GM12892 (cell line): ENCODE measurements around the gene C4orf50.

Experiments
- DNase-seq: peaks from one replicate; pipeline ENCODE4 v3.0.0; 2011; ENCODE audit not compliant: insufficient read length
- FAIRE-seq: peaks from 2 replicates; lab custom pipeline; 2011; peaks lifted over from hg19 to GRCh38; lab: Jason Lieb, UNC
- POLR2A ChIP-seq: IDR thresholded peaks from 2 replicates; pipeline ENCODE4 v1.6.1; 2011; ENCODE audit warnings: low read depth, low read length, control low read depth
- POLR2AphosphoS5 ChIP-seq: IDR thresholded peaks from 2 replicates; pipeline ENCODE4 v1.6.1; 2011; ENCODE audit warnings: low read depth, low read length, control low read depth
- TAF1 ChIP-seq: IDR thresholded peaks from 2 replicates; pipeline ENCODE4 v1.6.1; 2011; ENCODE audit warnings: low read depth, mild to moderate bottlenecking, control low read depth, low read length, borderline replicate concordance

The C4orf50 gene

DNA sequence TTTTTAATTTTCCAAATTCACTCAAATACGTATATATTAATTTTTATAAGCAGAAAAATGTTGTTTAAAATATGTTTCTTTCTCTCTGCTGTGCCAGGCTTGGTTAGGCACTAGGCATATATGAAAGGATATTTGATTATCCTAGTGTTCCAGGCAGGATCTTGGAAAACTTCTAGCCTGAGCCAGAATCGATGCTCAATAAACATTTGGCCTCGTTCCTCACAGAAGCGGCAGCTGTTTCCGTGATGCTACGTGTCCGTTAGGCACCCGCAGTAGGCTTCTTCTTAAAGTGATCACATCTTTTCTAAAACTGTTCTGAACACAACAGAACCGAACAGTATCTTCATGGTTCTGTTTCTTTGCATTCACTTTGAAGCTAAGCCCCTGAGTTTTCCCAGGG lies 75.3 kb downstream of the C4orf50 start:
- DNase-seq (no peak), FAIRE-seq (no peak)
- TF ChIP-seq TAF1: no peak

DNA sequence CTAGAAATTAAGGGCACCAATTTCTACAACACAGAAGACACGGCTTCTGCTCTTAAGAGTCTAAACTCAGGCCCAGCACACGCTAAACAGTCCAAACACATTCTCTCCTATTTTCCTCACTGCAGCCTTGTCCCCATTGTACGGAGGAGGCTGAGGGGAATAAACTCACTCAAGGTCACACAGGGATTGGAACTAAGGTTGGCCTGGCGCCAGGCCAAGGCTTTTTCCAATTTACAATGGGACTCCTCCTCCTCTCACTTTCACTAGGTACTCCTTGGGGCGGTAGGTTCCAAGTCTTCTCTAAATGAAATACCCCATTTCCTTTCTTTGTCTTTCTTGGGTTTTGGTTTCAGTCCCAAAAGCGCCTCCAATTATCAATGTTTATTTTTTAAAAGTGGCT lies 76.6 kb downstream of the C4orf50 start:
- FAIRE-seq (no peak), DNase-seq (no peak)
- TF ChIP-seq POLR2AphosphoS5 (no peak), POLR2A (no peak), TAF1 (no peak)

DNA sequence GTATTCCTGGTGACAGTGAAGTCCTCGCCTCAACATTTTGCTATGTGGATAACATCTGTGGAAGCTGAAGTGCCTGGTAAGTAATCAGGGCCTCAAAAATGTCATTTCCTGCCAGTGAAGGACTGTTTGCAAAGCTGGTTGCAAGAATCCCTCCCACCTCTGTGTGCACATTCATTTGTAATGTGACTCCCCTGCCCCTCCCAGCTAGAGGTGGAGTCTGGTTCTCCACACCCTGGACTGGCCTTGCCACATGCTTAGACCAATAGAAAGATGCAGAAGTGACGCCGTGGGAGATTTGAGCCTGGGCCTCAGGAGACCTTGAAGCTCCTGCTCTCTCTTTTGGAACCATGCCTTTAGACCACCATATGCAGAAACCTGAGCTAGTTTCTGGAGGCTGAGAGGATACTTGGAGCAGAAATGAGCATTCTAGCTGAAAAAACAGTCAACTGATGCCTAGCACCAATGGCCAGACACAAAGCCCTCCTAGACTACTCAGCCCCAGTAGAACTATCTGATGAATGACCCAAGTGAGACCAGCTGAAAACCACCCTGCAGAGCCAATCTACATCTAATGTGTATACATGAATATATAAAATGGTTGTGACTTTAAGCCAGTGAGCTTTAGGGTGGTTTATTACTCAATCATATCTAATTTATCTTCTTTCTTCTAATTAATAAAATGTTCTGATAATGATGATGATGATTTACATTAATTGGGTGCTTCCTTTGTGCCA lies 77.6 kb downstream of the C4orf50 start:
- TF ChIP-seq TAF1 (no peak), POLR2AphosphoS5 (no peak), POLR2A (no peak)
- no peak for FAIRE-seq
- DNase-seq: no peak

DNA sequence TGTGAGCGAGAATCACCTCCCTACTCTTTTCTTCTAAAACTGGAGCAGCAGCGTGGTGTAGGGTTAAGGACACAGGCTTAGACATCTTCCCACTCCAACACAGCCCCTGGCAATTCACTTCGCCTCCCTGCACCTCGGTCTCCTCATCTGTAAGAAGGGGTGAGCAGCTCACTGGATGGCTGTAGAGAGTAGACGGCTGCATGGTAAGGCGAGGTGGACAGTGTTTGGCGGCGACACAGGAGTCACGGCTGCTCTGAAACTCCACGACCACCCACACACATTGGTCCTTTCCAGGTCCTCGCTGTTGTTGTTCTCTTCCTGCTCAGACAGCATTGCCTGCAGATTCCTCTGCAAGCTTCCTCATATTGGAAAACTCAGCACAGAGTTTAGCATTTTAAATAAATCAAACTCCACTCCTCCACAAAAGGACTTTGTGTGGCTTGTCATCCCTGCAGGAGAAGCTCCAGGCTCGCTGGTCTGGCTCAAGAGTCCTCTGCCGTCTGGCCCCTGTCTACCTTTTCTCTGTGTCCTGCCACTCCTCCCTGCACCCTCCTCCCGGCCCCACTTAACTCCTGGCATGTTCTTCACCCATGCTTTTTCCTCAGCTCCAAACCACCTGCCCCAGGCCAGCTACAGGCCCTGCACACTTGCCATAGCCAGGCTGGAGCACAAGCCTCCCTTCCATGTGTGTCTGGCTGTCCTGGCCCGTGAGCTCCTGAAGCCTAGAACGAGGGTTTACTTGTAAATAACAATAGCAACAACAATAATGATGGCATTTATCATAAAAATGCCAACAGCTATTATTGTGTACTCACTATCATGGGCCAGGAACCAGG lies 84.0 kb downstream of the C4orf50 start:
- DNase-seq (no peak), FAIRE-seq (no peak)
- no peak for TF ChIP-seq POLR2AphosphoS5

DNA sequence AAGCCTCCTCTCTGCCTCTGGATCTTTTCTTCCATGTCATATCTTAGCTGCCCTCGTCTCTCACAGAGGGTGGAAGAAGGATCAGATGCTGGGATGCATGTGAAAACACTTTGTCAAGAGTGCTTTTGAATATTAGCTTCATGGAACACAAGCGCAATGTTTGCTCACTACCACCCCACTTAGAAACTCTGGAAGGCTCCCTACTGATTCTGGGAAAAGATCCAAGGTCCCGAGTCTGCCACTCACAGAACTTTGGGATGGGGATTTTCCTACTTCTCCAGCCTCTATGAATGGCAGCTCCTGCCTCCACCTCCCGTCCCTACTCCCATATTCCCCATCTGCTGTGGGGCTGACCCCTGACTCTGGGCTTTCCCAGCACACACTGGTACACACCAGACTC lies 85.1 kb downstream of the C4orf50 start:
- no peak for TF ChIP-seq POLR2AphosphoS5
- no peak for TF ChIP-seq TAF1
- TF ChIP-seq POLR2A: no peak
- FAIRE-seq (no peak), DNase-seq (no peak)

DNA sequence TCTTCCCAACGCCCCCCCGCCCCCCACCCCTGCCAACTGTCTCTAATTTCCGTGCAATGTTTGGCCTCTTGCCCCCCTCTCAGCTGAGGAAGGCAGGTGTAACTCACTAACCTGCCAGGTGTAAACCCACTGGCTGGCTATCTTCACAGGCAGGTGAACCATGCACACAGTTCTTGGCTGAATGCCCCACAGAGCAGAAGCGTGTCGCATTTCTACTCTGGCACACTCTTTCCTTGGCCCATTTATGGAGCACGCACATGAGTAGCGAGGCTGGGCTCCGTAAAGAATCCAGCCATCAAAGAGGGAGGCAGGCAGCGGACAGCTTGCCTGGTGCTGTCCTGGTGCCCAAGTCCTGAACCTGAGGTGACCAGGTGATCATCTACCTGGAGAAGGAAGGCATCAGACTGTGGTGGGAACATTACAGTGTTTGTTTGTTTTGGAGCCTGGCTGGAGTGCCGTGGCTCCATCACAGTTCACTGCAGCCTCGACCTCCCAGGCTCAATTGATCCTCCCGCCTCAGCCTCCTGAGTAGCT lies 86.1 kb downstream of the C4orf50 start:
- no peak for FAIRE-seq
- TF ChIP-seq POLR2A (no peak), TAF1 (no peak), POLR2AphosphoS5 (no peak)
- DNase-seq: no peak

DNA sequence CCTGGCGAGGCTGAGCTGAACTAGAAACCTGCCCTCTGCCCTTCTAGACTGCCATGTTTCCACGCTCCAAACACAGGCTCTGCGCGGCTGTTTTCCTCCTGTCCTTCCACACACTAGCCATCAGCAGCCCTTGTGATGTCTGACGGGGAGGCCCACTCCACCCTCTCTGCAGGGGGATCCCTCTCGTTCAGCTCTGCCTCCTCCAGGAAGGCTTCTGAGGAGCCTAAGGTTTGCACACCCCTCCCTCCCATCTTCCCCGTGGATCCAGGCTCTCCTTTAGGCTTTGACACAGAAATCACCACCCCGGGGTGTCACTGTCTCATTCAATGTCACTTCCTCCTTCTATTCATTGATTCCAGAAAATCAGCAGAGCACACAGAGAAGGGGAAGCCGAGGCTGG lies 86.7 kb downstream of the C4orf50 start:
- TF ChIP-seq POLR2A: no peak
- TF ChIP-seq TAF1: no peak
- TF ChIP-seq POLR2AphosphoS5: no peak
- DNase-seq: no peak
- no peak for FAIRE-seq

DNA sequence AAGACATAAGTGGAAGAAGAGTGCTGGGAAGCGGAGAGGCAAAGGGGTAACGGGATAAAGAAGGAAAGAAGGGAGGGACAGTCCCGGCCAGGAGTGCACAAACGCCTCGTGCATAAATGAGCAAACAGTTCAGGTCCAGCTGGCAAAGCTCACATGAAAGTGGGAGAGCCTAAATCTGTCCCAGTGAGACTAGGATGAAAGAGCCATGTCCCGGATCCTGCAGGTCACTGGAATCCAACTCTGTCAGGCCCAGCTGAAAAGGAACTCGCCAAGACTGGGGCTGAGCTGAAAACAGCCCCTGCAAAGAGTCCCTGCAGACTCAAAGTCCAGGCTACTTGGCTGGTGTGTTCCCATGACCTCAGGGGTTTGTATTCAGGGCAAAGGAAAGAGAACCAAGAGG lies 87.4 kb downstream of the C4orf50 start:
- TF ChIP-seq TAF1: no peak
- no peak for TF ChIP-seq POLR2A
- no peak for TF ChIP-seq POLR2AphosphoS5
- FAIRE-seq (no peak), DNase-seq (no peak)

DNA sequence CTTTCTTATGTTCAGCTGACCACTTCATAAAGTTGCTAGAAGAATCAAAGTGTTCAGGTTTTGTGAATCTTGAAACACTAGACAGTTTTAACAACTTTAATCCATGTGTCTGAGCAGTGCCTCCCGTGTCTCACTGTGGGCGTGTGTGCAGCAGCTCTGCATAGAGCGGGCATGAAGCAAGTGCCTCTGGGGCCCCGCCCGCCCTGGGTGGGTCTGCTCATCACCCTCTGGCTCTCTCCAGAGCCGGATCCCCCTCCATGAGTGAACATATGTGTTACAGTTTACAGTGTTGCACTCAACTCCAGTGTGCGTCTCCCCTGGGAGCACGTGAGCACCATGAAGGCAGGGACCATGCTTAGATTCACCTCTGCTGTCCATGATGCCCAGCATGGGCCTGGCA lies 87.8 kb downstream of the C4orf50 start:
- TF ChIP-seq TAF1 (no peak), POLR2A (no peak), POLR2AphosphoS5 (no peak)
- DNase-seq: no peak
- FAIRE-seq: no peak

DNA sequence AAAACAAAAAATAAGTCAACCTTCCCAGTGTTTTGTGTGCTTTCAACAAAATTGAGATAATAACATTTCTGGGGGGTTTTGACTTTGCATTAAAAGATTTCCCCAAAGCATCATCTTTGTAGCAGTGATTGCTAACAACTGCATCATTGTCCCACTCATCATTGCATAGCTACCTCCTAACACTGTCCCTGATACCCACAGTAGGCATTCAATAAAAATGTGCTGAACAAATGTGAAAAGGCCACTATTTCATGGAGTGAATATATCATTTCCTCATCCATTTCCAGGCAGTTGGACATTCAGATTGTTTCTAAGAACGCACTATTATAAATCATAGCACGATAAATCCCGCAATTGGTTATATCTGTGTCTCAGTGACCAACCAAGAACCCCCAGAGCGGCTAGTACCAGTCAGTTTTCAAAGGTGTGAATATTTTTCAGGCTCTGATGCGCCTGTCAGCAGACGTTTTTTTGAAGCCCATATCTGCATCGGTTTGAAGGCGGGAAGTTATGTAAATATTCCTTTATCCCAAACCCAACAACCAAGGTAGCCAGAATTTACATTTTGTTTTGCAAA lies 89.3 kb downstream of the C4orf50 start:
- DNase-seq (no peak), FAIRE-seq (no peak)
- no peak for TF ChIP-seq POLR2AphosphoS5
- TF ChIP-seq POLR2A: no peak
- no peak for TF ChIP-seq TAF1

DNA sequence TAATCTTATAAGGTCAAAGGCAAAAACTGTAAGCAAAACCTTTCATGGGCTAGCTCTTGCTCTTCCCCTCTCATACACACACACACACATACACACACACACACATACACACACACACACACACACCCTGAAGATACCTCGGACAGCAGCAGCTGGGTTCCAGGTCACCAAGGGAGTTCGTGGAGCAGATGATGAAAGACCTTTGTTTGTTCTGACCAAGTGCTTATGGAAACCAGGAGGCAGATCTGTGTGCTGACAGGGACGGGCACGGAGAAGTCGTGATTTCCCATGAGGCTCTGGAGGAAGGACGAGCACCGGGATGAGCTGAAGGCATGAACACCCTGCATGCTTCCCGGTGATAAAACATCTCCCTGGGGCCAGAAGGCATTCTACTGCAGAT lies 90.0 kb downstream of the C4orf50 start:
- TF ChIP-seq TAF1: no peak
- no peak for TF ChIP-seq POLR2AphosphoS5
- TF ChIP-seq POLR2A: no peak
- no peak for DNase-seq
- no peak for FAIRE-seq

DNA sequence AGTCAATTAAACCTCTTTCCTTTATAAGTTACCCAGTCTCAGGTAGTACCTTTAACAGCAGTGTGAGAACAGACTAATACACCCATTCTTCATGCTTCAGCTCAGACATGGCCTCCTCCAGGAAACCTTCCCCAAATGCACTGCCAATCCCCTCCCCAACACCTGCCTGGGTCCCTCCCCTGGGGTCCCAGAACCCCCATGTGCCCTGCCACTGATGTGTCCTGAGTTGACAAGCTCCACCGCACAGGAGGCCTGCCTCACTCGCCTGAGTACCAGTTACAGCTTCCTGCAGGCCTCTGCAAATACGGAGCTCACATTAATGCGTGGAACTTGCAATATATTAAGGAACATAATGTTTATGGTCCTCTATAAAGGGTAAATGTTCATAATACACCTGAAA lies 90.5 kb downstream of the C4orf50 start:
- DNase-seq: no peak
- no peak for TF ChIP-seq POLR2A
- FAIRE-seq: no peak
